GM21576 (cell line): ENCODE measurements around the gene LCN9.
"Not testable (repeated sequence)": the region's sequence is repeated elsewhere in the genome, so short reads cannot be mapped to it uniquely, and the experiment has no call there.

Experiments used
- ATAC-seq: cut with Tn5 transposase; IDR thresholded peaks from one replicate; pipeline ENCODE4 v1.9.1; 2021; ENCODE audit warnings: mild to moderate bottlenecking, moderate library complexity; ENCODE audit not compliant: unreplicated experiment

LCN9 gene

GRCh38 chr9:135670721-135671590, 7.8 kb downstream of the LCN9 start:
- ATAC-seq, result no peak

GRCh38 chr9:135671591-135672041, 8.5 kb downstream of the LCN9 start:
- ATAC-seq, result no peak

- not testable (repeated sequence) for ATAC-seq
Observed at GRCh38 chr9:135672786-135673185, 9.7 kb downstream of the LCN9 start.

GRCh38 chr9:135673941-135674340, 10.8 kb downstream of the LCN9 start:
- ATAC-seq, result no peak

- no peak for ATAC-seq
Observed at GRCh38 chr9:135674977-135675376, 11.9 kb downstream of the LCN9 start.

- no peak for ATAC-seq
Observed at GRCh38 chr9:135676891-135677290, 13.8 kb downstream of the LCN9 start.

GRCh38 chr9:135677641-135678168, 14.6 kb downstream of the LCN9 start:
- no peak for ATAC-seq

GRCh38 chr9:135678236-135679017, 15.3 kb downstream of the LCN9 start:
- no peak for ATAC-seq

- no peak for ATAC-seq
Observed at GRCh38 chr9:135680056-135680455, 16.9 kb downstream of the LCN9 start.

GRCh38 chr9:135681161-135681560, 18.1 kb downstream of the LCN9 start:
- ATAC-seq, result no peak

GRCh38 chr9:135683401-135684034, 20.4 kb downstream of the LCN9 start:
- no peak for ATAC-seq

- ATAC-seq, result no peak
Observed at GRCh38 chr9:135684691-135685090, 21.6 kb downstream of the LCN9 start.

GRCh38 chr9:135687216-135687615, 24.1 kb downstream of the LCN9 start:
- ATAC-seq, result no peak

GRCh38 chr9:135689011-135689410, 25.9 kb downstream of the LCN9 start:
- ATAC-seq, result no peak

- ATAC-seq, result no peak
Observed at GRCh38 chr9:135690836-135691570, 27.9 kb downstream of the LCN9 start.

- ATAC-seq, result no peak
Observed at GRCh38 chr9:135692410-135692809, 29.3 kb downstream of the LCN9 start.

- ATAC-seq, result no peak
Observed at GRCh38 chr9:135693265-135693664, 30.2 kb downstream of the LCN9 start.

GRCh38 chr9:135693771-135694170, 30.7 kb downstream of the LCN9 start:
- no peak for ATAC-seq

GRCh38 chr9:135694414-135694813, 31.3 kb downstream of the LCN9 start:
- ATAC-seq, result no peak

- ATAC-seq, result no peak
Observed at GRCh38 chr9:135695036-135695435, 31.9 kb downstream of the LCN9 start.

GRCh38 chr9:135695642-135696041, 32.5 kb downstream of the LCN9 start:
- ATAC-seq, result no peak
